HCT116 (cell line): ENCODE results near the gene INPP4A. TPM values are rescaled to one million over a fixed set of nuclear protein-coding genes. Genes with fewer than 3 reads are reported as not detected.

Source experiments
- ATAC-seq: fragments of 200-7000 bp; cut with Tn5 transposase; 2 replicates; pipeline ENCODE4 v1.9.1; 2020; ENCODE audit warnings: mild to moderate bottlenecking, moderate library complexity
- BruUV-seq: library from RNA; stranded (reverse); fragments of 400-500 nt; replicated peaks from 2 replicates; lab custom pipeline; 2021; lab: Mats Ljungman, UMichigan
- CTCF ChIA-PET: fragments of 300-600 bp; sonication (Branson Sonifier 250); formaldehyde crosslinking; loops from one replicate; lab custom pipeline; 2021; ENCODE audit warnings: antibody characterized with exemption; lab: Charles Lee
- POLR2A ChIA-PET: fragments of 300-600, 350-600 bp; sonication (Branson Sonifier 250); formaldehyde crosslinking; loops from one replicate; lab custom pipeline; 2021; ENCODE audit warnings: antibody characterized with exemption; lab: Charles Lee
- RAD21 ChIA-PET, 2 experiments: fragments of 300-600 bp; sonication (Branson Sonifier 250); formaldehyde crosslinking; loops; one replicate each; lab custom pipeline; 2023; ENCODE audit warnings: low total read pairs in 2 of 2; ENCODE audit not compliant: uncharacterized antibody in 2 of 2, unreplicated experiment in 2 of 2, low non-redundant PET in 1 of 2; lab: Charles Lee
- DNase-seq: peaks from one replicate; pipeline ENCODE4 v3.0.0-alpha.2; 2010; ENCODE audit warnings: low read depth, low spot score
- H2AFZ ChIP-seq: fragments of 200-600 bp; shearing (Covaris generic), sonication (generic); 2 replicates; pipeline ENCODE4 v1.6.1; 2017; ENCODE audit warnings: low read depth, mixed run types, mixed read lengths, antibody characterized with exemption, low read length; ENCODE audit not compliant: poor library complexity, severe bottlenecking
- H3K27ac ChIP-seq: 2 replicates; pipeline ENCODE4 v1.5.1; 2012; ENCODE audit warnings: low read depth, low read length
- H3K27me3 ChIP-seq: fragments of 200-600 bp; sonication (generic); 2 replicates; pipeline ENCODE4 v1.6.1; 2016; ENCODE audit warnings: mixed run types, low read length, mixed read lengths; ENCODE audit not compliant: insufficient read depth
- H3K36me3 ChIP-seq, 2 experiments: fragments of 200-500 bp in 1 of 2; fragments of 200-600 bp in 1 of 2; sonication (Bioruptor generic) in 1 of 2; sonication (generic) in 1 of 2; 2 replicates each; pipeline versions ENCODE4 v1.5.1 to v1.6.1; 2014 to 2016; ENCODE audit warnings: low read length in 2 of 2, inconsistent platforms in 1 of 2, mixed read lengths in 1 of 2, mixed run types in 1 of 2; ENCODE audit not compliant: insufficient read depth in 2 of 2, control insufficient read depth in 1 of 2
- H3K4me1 ChIP-seq, 2 experiments: fragments of 200-600 bp in 1 of 2; sonication (generic) in 1 of 2; 2 replicates each; pipeline versions ENCODE4 v1.5.1 to v1.6.1; 2012 to 2017; ENCODE audit warnings: low read length in 2 of 2, inconsistent platforms in 1 of 2, mild to moderate bottlenecking in 1 of 2, mixed read lengths in 1 of 2, mixed run types in 1 of 2, moderate library complexity in 1 of 2; ENCODE audit not compliant: insufficient read depth in 2 of 2, control insufficient read depth in 1 of 2
- H3K4me2 ChIP-seq: fragments of 200-600 bp; sonication (generic); 2 replicates; pipeline ENCODE4 v1.6.1; 2017; ENCODE audit warnings: mixed run types, low read length, mixed read lengths
- H3K4me3 ChIP-seq, 2 experiments: fragments of 200-600 bp in 1 of 2; sonication (generic) in 1 of 2; replicated peaks in 1 of 2; 2 replicates each; pipeline ENCODE4 v1.5.1; 2011 to 2016; ENCODE audit warnings: low read length in 2 of 2, control low read depth in 1 of 2, low read depth in 1 of 2, mild to moderate bottlenecking in 1 of 2, mixed read lengths in 1 of 2, mixed run types in 1 of 2
- H3K79me2 ChIP-seq: fragments of 200-600 bp; sonication (generic); 2 replicates; pipeline ENCODE4 v1.6.1; 2017; ENCODE audit warnings: mild to moderate bottlenecking, mixed run types, low read length, moderate library complexity, mixed read lengths; ENCODE audit not compliant: insufficient read depth
- H3K9ac ChIP-seq: fragments of 200-600 bp; sonication (generic); 2 replicates; pipeline ENCODE4 v1.6.1; 2016; ENCODE audit warnings: low read length, mixed read lengths
- H3K9me2 ChIP-seq: fragments of 200-600 bp; sonication (generic), shearing (Covaris generic); 2 replicates; pipeline ENCODE4 v1.6.1; 2017; ENCODE audit warnings: mixed run types, mild to moderate bottlenecking, moderate library complexity; ENCODE audit not compliant: insufficient read depth
- H3K9me3 ChIP-seq, 2 experiments: fragments of 200-500 bp in 1 of 2; fragments of 200-600 bp in 1 of 2; sonication (Bioruptor generic) in 1 of 2; sonication (generic) in 1 of 2; 2 replicates each; pipeline ENCODE4 v1.6.1; 2014 to 2017; ENCODE audit warnings: low read length in 2 of 2, mixed read lengths in 2 of 2, inconsistent platforms in 1 of 2, low read depth in 1 of 2, mild to moderate bottlenecking in 1 of 2, mixed run types in 1 of 2, moderate library complexity in 1 of 2; ENCODE audit not compliant: control insufficient read depth in 1 of 2, insufficient read depth in 1 of 2
- H4K20me1 ChIP-seq: fragments of 200-600 bp; sonication (generic), shearing (Covaris generic); 2 replicates; pipeline ENCODE4 v1.6.1; 2017; ENCODE audit warnings: mixed run types, mild to moderate bottlenecking, moderate library complexity; ENCODE audit not compliant: insufficient read depth
- ELF1 ChIP-seq: IDR thresholded peaks from 2 replicates; pipeline ENCODE4 v1.6.1; 2012; ENCODE audit warnings: low read depth, borderline replicate concordance
- EZH2phosphoT487 ChIP-seq: fragments of 200-600 bp; IDR thresholded peaks from 2 replicates; pipeline ENCODE4 v1.6.1; 2018; ENCODE audit warnings: antibody characterized with exemption, borderline replicate concordance
- POLR2A ChIP-seq: IDR thresholded peaks from 2 replicates; pipeline ENCODE4 v1.7.0; 2011; ENCODE audit warnings: borderline replicate concordance; ENCODE audit not compliant: insufficient read depth, insufficient read length; ENCODE audit errors: extremely low read depth
- POLR2AphosphoS5 ChIP-seq: IDR thresholded peaks from 2 replicates; pipeline ENCODE4 v1.6.1; 2011; ENCODE audit warnings: mild to moderate bottlenecking, low read depth, low read length, moderate library complexity
- RAD21 ChIP-seq: IDR thresholded peaks from 2 replicates; pipeline ENCODE4 v1.6.1; 2012; ENCODE audit warnings: low read depth, mild to moderate bottlenecking
- SP1 ChIP-seq: IDR thresholded peaks from 2 replicates; pipeline ENCODE4 v1.6.1; 2012; ENCODE audit warnings: low read depth
- SRF ChIP-seq: IDR thresholded peaks from 2 replicates; pipeline ENCODE4 v1.6.1; 2012; ENCODE audit warnings: low read depth
- TCF7L2 ChIP-seq: IDR thresholded peaks from 2 replicates; pipeline ENCODE4 v1.7.0; 2011; ENCODE audit warnings: borderline replicate concordance, inconsistent platforms; ENCODE audit not compliant: insufficient read depth, insufficient read length; ENCODE audit errors: extremely low read depth
- ZFX ChIP-seq: fragments of 450-650 bp; IDR thresholded peaks from 2 replicates; pipeline ENCODE4 v1.6.1; 2017
- ZNF274 ChIP-seq: fragments of 200-500 bp; sonication (Bioruptor generic); IDR thresholded peaks from 2 replicates; pipeline ENCODE4 v1.6.1; 2014; ENCODE audit warnings: mild to moderate bottlenecking, low read depth, low read length, inconsistent platforms
- intact Hi-C: fragments of 100-400 bp; cut with micrococcal nuclease; formaldehyde crosslinking; loops from 2 replicates; pipeline ENCODE4 v1.10.0; 2022
- total RNA-seq: library from RNA; stranded (reverse); gene quantifications from one replicate; pipeline ENCODE4 v1.2.1, GENCODE V29; 2021; ENCODE audit not compliant: unreplicated experiment
- TF ChIP-seq, protein P1 (sequence below): IDR thresholded peaks from 2 replicates; pipeline ENCODE4 v1.6.1; 2012
- TF ChIP-seq, protein P2 (sequence below), 3 experiments: fragments of 200-600 bp in 1 of 3; sonication (generic) in 1 of 3; IDR thresholded peaks in 2 of 3; conservative IDR thresholded peaks in 1 of 3; 2 replicates each; pipeline ENCODE4 v1.5.1; 2012 to 2017; ENCODE audit warnings: low read depth in 2 of 3, low read length in 2 of 3, antibody characterized with exemption in 1 of 3, borderline replicate concordance in 1 of 3, control low read depth in 1 of 3, mild to moderate bottlenecking in 1 of 3, mixed read lengths in 1 of 3, mixed run types in 1 of 3, moderate library complexity in 1 of 3; ENCODE audit not compliant: insufficient read depth in 1 of 3
- TF ChIP-seq, protein P3 (sequence below): IDR thresholded peaks from 2 replicates; pipeline ENCODE4 v1.6.1; 2012; ENCODE audit warnings: low read depth

The INPP4A gene
- total RNA-seq, 1 experiment from 2014 or later, result 18.5 TPM

DNA sequence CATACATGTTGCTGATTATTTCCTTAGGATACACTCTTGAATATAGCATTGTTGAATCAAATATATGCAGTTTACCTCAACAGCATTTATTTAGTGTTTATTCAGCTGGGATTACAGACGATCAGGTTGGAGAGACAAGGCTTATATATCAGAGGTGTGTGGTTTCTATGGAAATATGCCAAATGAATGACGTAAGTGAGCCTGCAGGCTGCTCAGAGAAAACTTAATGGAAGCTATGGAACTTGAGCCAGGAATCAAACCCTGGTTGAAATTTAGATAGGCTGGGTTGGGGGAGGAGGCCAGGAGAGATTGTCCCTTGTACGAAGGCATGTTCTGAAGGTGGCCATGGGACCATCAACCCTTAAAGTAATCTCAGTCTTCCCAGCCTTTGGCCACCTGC lies 79.5 kb downstream of the INPP4A start:
- H3K9ac ChIP-seq, result no peak overlapping the region
- ChIA-PET RAD21 (no interaction called here), CTCF (no interaction called here), POLR2A (no interaction called here)
- H4K20me1 ChIP-seq, result no peaks in the 10 kb centered on the region
- no peak overlapping the region for H2AFZ ChIP-seq
- no peak overlapping the region for H3K27ac ChIP-seq
- H3K9me3 ChIP-seq, result no peaks in the 10 kb centered on the region
- no peak overlapping the region for H3K4me3 ChIP-seq
- no peaks in the 10 kb centered on the region for H3K9me2 ChIP-seq
- no peaks in the 10 kb centered on the region for H3K27me3 ChIP-seq
- intact Hi-C loops, result no loop called here
- H3K79me2 ChIP-seq, result no peaks in the 10 kb centered on the region
- DNase-seq (no peak), ATAC-seq (no peak)
- no peak for TF ChIP-seq POLR2AphosphoS5
- no peak for TF ChIP-seq ZNF274
- TF ChIP-seq EZH2phosphoT487, result no peak
- TF ChIP-seq SP1, result no peak
- TF ChIP-seq, protein P1, sequence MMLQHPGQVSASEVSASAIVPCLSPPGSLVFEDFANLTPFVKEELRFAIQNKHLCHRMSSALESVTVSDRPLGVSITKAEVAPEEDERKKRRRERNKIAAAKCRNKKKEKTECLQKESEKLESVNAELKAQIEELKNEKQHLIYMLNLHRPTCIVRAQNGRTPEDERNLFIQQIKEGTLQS, result no peak
- TF ChIP-seq, protein P2, sequence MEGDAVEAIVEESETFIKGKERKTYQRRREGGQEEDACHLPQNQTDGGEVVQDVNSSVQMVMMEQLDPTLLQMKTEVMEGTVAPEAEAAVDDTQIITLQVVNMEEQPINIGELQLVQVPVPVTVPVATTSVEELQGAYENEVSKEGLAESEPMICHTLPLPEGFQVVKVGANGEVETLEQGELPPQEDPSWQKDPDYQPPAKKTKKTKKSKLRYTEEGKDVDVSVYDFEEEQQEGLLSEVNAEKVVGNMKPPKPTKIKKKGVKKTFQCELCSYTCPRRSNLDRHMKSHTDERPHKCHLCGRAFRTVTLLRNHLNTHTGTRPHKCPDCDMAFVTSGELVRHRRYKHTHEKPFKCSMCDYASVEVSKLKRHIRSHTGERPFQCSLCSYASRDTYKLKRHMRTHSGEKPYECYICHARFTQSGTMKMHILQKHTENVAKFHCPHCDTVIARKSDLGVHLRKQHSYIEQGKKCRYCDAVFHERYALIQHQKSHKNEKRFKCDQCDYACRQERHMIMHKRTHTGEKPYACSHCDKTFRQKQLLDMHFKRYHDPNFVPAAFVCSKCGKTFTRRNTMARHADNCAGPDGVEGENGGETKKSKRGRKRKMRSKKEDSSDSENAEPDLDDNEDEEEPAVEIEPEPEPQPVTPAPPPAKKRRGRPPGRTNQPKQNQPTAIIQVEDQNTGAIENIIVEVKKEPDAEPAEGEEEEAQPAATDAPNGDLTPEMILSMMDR (IDR thresholded peaks at IDR 0.05 in 2 of 3, conservative IDR thresholded peaks at IDR 0.05 in 1 of 3; ENCODE audit: borderline replicate concordance in 1 of 3, insufficient read depth in 1 of 3, low read depth in 2 of 3, low read length in 2 of 3), result no peak
- no peak for TF ChIP-seq ELF1
- no peak for TF ChIP-seq TCF7L2
- TF ChIP-seq POLR2A, result no peak
- no peak for TF ChIP-seq RAD21
- no peak for TF ChIP-seq SRF
- TF ChIP-seq, protein P3, sequence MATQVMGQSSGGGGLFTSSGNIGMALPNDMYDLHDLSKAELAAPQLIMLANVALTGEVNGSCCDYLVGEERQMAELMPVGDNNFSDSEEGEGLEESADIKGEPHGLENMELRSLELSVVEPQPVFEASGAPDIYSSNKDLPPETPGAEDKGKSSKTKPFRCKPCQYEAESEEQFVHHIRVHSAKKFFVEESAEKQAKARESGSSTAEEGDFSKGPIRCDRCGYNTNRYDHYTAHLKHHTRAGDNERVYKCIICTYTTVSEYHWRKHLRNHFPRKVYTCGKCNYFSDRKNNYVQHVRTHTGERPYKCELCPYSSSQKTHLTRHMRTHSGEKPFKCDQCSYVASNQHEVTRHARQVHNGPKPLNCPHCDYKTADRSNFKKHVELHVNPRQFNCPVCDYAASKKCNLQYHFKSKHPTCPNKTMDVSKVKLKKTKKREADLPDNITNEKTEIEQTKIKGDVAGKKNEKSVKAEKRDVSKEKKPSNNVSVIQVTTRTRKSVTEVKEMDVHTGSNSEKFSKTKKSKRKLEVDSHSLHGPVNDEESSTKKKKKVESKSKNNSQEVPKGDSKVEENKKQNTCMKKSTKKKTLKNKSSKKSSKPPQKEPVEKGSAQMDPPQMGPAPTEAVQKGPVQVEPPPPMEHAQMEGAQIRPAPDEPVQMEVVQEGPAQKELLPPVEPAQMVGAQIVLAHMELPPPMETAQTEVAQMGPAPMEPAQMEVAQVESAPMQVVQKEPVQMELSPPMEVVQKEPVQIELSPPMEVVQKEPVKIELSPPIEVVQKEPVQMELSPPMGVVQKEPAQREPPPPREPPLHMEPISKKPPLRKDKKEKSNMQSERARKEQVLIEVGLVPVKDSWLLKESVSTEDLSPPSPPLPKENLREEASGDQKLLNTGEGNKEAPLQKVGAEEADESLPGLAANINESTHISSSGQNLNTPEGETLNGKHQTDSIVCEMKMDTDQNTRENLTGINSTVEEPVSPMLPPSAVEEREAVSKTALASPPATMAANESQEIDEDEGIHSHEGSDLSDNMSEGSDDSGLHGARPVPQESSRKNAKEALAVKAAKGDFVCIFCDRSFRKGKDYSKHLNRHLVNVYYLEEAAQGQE, result no peak
- TF ChIP-seq ZFX, result no peak
- no peaks in the 10 kb centered on the region for H3K36me3 ChIP-seq
- BruUV-seq, result no TSS peak
- no peaks in the 10 kb centered on the region for H3K4me1 ChIP-seq
- H3K4me2 ChIP-seq, result no peak overlapping the region
